ENCODE data around the gene PLD4.

The PLD4 gene

DNA sequence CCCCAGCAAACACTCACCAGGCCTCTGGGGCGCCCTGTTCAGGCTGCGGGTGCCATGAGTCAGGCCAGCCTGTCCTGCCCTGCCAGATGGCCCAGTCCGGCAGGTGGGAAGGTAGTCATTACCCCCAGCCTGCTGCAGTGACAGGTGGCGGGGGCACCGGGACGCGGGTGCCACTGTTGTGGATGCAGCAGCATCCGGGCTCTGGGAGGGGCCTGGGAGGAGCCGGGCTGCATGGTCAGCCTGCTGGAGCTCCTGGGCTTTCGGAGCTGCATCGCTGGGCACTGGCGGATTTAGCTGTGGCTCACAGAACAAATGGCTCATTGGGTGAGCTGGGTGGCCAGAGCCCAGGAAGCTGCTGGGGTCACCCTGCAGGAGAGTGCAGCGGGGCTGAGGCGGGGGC lies 46.1 kb upstream of the PLD4 start:
- no peak for TF ChIP-seq CTCF (IDR thresholded peaks at IDR 0.05; ENCODE audit: low read depth, low read length, missing control alignments)
- DNase-seq (ENCODE audit: low read depth) = no peak

DNA sequence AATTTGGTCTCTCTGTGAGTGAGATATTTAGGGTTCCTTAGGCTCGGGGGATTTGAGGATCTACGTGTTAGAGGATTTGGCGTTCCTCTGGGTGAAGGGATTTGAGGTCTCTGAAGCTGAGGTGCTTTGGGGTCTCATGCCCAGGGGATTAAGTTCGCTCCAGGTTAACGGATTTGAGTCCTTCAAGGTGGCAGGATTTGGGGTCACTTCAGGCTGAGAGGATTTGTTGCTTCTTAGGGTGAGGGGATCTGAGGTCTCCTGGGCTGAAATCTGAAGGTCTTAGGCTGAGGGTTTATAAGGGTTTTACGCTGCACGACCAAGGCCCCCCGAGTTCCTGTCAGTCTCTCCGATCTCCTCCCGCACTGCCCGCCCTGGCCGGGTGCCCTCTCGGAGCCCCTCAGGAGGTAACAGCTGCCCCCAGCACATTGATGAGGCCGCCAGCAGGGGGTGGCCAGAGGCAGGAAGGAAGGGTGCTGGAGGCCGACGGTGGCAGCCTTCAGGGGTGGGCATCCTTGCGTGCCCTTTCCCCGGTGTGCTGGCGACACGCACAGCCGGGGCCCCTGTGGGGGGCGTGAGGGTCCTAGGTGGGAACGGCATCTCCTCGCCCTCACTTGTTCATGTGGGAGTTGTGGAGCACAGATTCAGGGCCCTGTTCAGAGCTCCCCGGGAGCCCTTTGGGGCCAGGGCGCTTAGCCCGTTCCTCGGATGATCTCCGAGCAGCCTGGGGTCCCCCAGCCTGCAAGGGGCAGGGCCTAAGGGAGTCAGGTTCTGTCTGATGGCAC lies 45.3 kb upstream of the PLD4 start:
- no peak overlapping the region for H3K4me3 ChIP-seq (ENCODE audit: low read depth, low read length)
- no peak for DNase-seq (ENCODE audit: low read depth)
- TF ChIP-seq CTCF (IDR thresholded peaks at IDR 0.05; ENCODE audit: low read depth, low read length, missing control alignments) = no peak

More for the DNA sequence above, 46.1 kb upstream of the PLD4 start:
- H3K4me3 ChIP-seq (ENCODE audit: low read depth, low read length) = no peak overlapping the region

GRCh38 chr14:104879983-104880565 lies 44.6 kb upstream of the PLD4 start:
- DNase-seq (ENCODE audit: low read depth) = no peak
- no peak overlapping the region for H3K4me3 ChIP-seq (ENCODE audit: low read depth, low read length)
- TF ChIP-seq CTCF (IDR thresholded peaks at IDR 0.05; ENCODE audit: low read depth, low read length, missing control alignments) = no peak

GRCh38 chr14:104880584-104881210 lies 44.0 kb upstream of the PLD4 start:
- no peak for TF ChIP-seq CTCF (IDR thresholded peaks at IDR 0.05; ENCODE audit: low read depth, low read length, missing control alignments)
- no peak for DNase-seq (ENCODE audit: low read depth)
- H3K4me3 ChIP-seq (ENCODE audit: low read depth, low read length) = no peak overlapping the region

DNA sequence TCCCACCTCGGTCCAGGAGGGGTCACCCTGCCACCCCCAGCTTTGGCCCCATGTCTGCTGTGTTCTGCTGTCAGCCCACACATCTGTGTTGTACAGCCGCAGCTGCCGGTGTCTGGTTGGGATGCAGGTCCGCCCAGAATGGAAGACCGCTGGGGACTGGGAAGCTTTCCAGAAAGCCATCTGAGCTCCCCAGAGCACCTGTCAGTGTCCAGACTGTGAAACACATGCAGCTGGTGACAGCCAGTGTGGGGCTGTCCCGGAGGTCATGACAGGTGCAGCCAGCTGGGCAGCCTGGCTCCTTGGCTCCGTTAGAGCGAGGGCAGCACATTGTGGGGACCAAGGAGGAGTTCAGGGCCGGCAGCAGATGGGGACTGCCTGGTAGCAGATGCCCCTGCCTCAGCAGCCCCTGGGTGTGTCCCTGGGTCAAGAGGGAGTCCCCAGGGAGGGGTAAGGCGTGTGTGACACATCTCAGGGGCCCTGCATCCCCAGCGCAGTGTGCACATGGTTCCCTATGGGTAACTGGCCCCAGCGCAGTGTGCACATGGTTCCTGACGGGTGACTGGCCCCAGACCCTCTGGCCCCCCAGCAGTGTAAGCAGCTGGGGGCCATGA lies 43.2 kb upstream of the PLD4 start:
- H3K4me3 ChIP-seq (ENCODE audit: low read depth, low read length) = no peak overlapping the region
- DNase-seq (ENCODE audit: low read depth) = no peak
- TF ChIP-seq CTCF (IDR thresholded peaks at IDR 0.05; ENCODE audit: low read depth, low read length, missing control alignments) = no peak

DNA sequence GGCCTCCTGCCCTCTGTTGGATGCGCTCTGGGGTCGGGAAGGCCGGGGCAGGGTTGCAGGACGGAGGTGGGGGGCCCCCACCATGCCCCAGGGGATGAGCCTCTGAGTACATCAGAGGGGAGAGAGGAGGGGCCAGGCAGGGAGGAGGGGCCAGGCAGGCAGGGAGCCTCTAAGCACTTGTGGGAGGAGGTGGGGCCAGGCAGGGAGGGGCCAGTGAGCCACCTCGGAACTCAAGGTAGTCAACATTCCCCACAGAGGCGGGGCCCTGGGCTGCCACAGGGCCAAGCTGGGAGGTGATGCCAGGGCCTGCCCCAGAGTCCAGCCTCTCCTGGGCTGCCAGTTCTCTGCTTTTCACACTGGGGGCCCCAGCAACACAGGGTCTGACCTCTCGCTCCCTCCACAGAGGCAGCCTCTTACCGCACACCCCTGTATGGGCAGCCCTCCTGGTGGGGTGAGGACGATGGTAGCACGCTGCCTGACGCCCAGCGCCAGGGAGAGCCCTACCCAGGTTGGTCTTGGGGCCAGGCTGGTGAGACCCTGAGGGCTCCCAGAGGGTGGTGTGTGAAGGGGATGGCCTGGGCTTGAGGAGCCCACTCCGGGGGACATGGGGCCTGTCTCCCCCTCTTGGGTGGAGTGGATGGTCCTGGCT lies 42.2 kb upstream of the PLD4 start:
- no peak overlapping the region for H3K4me3 ChIP-seq (ENCODE audit: low read depth, low read length)
- no peak for DNase-seq (ENCODE audit: low read depth)

More for the DNA sequence above, 42.2 kb upstream of the PLD4 start:
- no peak for TF ChIP-seq CTCF (IDR thresholded peaks at IDR 0.05; ENCODE audit: low read depth, low read length, missing control alignments)

All from GM12864 (cell line).